CD4-positive, alpha-beta T cell treated with Interferon gamma for 1 hour (primary cell): ENCODE results near the gene LBHD1.
"Not testable (repeated sequence)": the region's sequence is repeated elsewhere in the genome, so short reads cannot be mapped to it uniquely, and the experiment has no call there.

Experiments used
- DNase-seq: peaks from one replicate; pipeline ENCODE4 v3.0.0-alpha.2; 2020

The LBHD1 gene

DNA sequence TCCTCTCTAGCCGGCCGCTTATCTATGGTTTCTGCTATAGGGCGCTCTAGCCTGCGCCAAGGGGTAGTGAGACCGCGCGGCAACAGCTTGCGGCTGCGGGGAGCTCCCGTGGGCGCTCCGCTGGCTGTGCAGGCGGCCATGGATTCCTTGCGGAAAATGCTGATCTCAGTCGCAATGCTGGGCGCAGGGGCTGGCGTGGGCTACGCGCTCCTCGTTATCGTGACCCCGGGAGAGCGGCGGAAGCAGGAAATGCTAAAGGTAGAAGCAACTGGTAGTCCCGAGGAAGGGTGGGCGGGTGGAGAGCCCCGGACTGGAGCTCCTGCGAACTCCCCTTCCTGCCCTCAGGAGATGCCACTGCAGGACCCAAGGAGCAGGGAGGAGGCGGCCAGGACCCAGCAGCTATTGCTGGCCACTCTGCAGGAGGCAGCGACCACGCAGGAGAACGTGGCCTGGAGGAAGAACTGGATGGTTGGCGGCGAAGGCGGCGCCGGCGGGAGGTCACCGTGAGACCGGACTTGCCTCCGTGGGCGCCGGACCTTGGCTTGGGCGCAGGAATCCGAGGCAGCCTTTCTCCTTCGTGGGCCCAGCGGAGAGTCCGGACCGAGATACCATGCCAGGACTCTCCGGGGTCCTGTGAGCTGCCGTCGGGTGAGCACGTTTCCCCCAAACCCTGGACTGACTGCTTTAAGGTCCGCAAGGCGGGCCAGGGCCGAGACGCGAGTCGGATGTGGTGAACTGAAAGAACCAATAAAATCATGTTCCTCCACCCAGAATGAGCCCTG, at the start of gene LBHD1, which contains the start of gene UQCC3:
LBHD1 (minus strand) TSS at position 660 of the 782 bp plus-strand sequence. CDS start 2,236 bp downstream, outside the sequence.
UQCC3 (plus strand) TSS at position 66 of the 782 bp plus-strand sequence; CDS start at position 139, 73 bp downstream.
- peak; percentile 72 for DNase-seq

GRCh38 chr11:62719302-62719978, 47.4 kb upstream of the LBHD1 start:
- no peak for DNase-seq

- DNase-seq, result no peak
These were observed 44.7 kb upstream of the LBHD1 start for GRCh38 chr11:62716816-62717215.

DNA sequence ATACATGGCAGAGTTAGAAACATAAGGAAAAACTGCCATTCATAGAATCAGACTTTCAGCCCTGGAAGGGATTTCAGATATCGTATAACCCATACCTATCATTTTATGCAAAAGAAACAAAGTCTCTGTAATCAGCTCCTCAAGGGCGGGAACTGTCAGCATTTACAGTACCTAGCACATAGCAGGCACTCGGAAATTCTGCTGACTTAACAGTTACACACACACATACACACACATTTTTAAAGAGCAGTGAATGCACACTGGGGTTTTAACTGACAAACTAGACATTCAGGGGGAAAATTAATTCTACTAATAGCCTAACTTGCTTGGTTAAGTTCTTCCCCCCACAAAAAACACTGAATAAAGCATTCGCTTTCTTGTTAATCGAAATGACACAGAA, 44.1 kb upstream of the LBHD1 start:
- DNase-seq, result no peak

- no peak for DNase-seq
These were observed 43.4 kb upstream of the LBHD1 start for GRCh38 chr11:62715150-62716130.

DNA sequence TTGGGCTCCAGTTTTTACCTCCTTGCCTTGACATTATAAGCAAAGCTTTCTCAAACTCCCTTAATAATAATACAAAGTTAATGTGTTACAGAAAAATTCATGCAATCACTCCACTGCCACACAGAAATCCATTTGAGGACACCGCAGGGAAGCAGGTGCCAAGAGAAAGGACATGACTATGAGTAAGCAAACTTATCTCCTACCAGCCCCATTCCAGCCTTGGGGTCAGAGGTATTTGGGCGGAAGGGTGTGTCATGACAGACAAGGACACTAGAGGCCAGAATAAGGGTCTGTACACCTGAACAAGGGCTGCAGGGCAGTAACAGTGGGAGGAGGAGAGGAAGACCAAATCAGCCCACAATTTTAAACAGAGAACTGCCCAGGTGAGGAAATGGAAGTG, 41.3 kb upstream of the LBHD1 start:
- no peak for DNase-seq

GRCh38 chr11:62712861-62713260, 40.8 kb upstream of the LBHD1 start:
- no peak for DNase-seq

DNA sequence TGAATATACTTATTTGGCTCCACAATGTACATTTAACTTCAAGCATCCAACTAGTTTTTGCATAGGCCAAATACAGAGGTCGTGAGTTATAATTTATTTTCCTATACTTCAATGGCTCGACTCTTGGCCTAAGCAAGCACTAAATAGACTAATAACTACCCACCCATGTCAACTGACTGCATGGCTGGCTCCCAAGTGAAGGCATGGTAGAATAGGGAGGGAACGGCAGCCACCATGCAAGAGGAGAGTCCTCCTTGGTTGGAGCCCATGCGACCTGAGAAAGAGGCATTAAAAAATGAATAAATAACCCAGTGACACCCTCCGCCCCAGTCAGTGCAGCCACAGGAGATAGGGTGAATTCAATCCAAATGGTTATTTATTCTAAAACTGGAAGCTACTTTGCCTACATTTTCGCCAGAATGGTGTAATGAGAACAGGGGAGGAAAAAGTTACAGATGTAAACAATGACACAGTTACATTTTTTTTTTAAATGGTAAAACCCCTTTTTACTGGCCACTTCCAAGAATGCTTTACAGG, 40.3 kb upstream of the LBHD1 start:
- no peak for DNase-seq

- DNase-seq, result no peak
These were observed 37.9 kb upstream of the LBHD1 start for GRCh38 chr11:62710001-62710345.

- peak; percentile 98 for DNase-seq
These were observed 37.4 kb upstream of the LBHD1 start for GRCh38 chr11:62709247-62710000.

DNA sequence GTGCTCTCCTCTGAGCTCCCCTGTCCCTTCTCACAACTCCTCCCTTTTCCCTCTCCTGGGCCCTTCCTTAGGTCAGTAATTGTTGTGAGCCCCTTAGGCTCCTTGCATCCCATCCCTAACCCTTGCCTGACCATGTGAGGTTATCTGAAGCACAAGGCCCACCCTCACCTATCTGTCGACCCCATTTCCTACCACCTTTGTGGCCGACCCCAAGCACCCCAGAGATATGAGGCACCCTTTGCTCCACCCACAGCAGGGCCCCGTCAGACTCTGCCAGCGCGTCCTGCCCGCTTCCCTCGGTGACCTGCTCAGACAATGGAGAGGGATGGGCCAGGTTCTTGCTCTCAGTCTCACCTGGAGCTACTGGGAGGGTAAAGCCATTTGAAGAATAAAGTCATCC, 36.7 kb upstream of the LBHD1 start:
- DNase-seq, result peak; percentile 35

DNA sequence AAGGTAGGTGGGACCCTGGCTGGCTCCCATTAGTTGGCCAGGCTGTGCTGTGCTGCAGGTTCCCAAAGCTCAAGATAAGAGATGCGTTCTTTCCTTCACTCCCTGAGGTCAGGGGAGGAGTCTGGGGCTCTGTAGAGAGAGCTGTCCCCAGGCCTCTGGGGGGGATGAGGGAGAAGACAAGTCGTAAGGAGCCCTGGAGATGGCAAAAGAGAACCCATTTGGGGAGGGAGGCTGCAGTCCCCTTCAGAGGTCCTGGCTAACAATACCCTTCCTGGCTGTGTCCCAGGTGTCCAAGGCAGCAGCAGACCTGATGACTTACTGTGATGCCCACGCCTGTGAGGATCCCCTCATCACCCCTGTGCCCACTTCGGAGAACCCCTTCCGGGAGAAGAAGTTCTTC, 36.3 kb upstream of the LBHD1 start:
- DNase-seq, result no peak

- no peak for DNase-seq
These were observed 35.3 kb upstream of the LBHD1 start, which contains the start of the genes BSCL2 and GNG3 for GRCh38 chr11:62707277-62707861. TSS of gene BSCL2 (minus strand) at chr11:62707424. CDS start at chr11:62707195, 229 bp downstream. TSS of gene GNG3 (plus strand) at chr11:62707676. CDS start at chr11:62708296, 620 bp downstream.

DNA sequence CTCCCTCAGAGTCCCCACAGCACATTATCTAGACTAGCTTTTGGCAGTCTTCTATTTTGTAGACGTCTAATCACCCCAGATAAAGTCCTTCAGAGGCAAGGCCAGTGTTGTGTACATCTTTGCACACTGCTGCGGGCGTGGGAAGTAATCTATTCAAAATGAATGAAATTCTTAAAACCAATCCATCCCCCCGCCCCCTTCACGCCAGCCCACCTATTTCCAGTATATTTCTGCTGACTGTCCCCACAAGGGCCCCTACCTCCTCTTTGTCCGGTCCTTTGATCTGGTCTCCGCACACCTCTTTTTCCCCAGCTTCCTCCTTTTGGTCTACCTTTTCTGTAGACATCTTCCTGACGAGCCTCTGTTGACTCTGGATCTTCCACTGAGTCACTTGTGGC, 34.8 kb upstream of the LBHD1 start:
- no peak for DNase-seq

DNA sequence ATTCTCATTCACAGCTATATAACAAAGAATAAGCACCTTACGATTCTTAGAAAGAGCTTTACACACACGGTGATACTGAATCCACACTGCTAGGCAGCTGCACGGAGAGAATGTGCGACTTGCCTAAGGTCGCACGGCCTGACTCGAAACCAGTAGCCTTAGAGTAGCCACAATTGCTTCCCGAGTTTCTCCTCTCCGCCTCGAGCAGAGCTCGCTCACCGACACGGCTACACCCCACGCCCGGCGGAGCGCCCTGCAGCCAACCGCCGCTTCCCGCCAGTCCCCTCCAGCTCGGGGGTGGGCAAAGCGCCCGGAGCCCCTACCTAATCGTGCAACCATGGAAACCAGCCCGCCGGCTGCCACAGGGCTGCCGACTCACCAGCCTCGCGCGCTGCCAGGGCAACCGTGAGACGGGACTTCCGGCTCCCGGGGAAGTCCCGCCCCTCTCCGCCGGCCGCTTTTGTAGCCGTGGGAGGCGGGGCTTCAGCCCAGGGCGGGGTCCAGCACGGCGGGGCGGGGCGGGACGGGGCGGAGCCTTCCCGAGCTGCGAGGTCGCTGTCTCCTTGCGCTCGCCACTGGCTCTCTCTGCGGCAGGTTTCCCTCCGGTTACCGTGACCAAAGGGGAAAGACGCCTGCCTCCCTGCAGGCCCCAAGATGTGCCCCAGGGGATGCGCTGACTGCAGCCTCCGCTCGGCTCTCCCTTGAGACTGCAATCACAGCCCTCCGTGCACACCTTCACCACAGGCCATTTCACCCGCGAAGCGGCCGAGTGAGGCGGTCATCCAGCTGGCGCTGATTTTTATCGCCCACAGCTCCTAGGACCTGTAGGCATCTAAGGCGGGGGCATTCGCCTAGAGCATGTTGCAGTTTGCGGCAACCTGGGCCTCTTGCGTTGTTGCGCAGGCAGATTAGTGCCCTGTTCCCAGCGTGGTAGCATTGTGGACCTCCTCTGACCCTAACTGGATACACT, 34.1 kb upstream of the LBHD1 start:
- peak; percentile 93 for DNase-seq

DNA sequence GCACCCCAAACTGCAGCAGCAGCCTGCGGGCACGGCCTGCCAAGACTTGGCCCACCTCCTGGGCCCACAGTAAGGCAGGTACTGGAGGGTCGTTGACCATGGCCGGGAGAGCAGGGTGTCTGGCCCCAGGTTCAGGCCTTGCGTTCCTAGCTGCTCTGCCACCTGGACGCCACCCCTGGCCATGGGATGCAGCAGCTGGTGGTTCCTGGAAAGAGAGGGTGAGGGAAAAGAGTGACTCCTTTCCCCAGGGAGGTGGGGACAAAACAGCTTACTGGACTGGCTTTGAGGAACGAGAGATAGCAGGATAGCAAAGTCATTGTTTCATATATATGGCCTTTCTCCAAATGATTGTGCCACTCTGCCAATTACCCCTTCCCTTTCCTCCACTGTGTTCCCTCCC, 33.3 kb upstream of the LBHD1 start:
- no peak for DNase-seq

GRCh38 chr11:62703921-62704320, 31.9 kb upstream of the LBHD1 start:
- DNase-seq, result not testable (repeated sequence)

GRCh38 chr11:62702246-62702645, 30.2 kb upstream of the LBHD1 start:
- DNase-seq, result peak; percentile 22

- DNase-seq, result peak; percentile 74
These were observed 22.5 kb upstream of the LBHD1 start for GRCh38 chr11:62694455-62695167.
